GM21723 (cell line): ENCODE measurements around the gene TMEM215.
"Not testable (repeated sequence)": the region's sequence is repeated elsewhere in the genome, so short reads cannot be mapped to it uniquely, and the experiment has no call there.

Experiments
- ATAC-seq: cut with Tn5 transposase; IDR thresholded peaks from one replicate; pipeline ENCODE4 v1.9.1; 2021; ENCODE audit warnings: mild to moderate bottlenecking, moderate library complexity; ENCODE audit not compliant: unreplicated experiment

Gene TMEM215, protein sequence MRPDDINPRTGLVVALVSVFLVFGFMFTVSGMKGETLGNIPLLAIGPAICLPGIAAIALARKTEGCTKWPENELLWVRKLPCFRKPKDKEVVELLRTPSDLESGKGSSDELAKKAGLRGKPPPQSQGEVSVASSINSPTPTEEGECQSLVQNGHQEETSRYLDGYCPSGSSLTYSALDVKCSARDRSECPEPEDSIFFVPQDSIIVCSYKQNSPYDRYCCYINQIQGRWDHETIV

DNA sequence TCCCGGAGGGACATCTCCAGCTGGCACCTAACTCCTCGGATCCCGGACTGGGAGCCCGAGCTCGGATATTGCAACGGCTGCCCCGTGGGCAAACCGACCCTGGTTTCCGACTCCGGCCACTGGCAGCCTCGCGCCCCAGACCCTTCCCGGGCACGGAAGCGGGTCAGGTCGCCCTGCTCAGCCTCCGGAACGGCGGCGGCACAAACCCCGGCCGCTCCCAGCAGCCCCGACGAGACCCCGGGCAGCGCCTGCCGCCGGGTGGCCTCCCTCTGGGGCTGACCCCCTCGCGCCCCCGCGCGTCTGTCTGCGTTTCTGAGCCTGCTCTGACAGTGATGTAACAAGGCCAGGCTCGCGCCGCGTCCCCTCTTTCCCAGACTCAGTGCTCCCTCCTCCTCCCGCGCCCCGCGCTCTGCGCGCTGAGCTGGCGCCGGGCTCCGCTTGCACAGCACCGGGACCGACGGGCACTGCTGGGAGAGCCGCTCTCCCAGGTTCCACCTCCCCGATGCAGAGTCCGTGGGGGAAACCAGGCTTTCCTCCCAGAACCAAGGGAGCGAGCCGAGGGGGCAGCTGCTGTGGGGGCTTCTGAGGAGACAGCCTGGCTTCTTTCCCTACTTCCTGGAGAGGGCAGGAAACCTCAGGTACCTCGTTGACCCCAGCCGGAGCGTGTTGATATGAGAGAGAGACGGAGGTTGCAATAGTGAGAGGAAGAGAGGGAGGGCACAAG is at the start of gene TMEM215:
Gene TMEM215 (plus strand): TSS at position 373 of the 724 bp plus-strand sequence. CDS start 644 bp downstream, outside the sequence.
- no peak for ATAC-seq

DNA sequence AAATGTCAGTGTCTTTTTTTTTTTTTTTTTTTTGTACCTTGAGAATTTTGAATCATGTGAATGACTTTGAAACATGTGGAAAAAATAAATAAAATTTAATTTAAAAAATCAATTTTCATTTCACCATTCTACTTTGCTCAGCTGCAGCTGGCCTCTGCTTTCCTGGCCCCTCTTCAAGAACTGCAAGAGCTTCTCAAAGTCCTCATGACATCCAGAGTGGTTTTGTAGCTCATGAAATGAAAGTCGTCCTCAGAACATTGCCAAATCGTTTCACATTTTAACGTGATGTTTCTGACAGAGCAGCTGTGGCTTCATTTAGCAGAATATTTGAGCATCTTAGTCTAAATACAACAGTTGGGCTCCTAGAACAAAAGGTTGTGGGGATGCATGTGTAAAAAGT is 47.9 kb upstream of the TMEM215 start:
- ATAC-seq, result no peak

DNA sequence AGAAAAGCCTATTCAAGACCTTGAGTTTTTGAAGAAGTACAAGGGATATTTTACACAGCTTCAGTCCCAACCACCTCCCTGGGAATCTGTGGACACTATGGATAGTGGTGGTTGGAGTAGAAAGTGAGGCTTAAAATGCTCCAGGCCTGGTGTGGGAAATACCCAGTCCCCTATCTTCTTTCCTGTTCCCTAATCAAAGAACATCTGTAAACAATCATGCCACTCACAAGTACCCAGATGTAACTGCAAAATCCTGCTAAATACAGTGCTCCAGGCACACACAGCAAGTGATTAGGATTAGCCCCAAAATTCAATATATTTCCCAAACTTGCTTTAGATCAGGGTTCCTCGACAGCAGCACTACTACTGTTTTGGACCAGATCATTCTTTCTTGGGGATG is 46.0 kb upstream of the TMEM215 start:
- ATAC-seq, result no peak

DNA sequence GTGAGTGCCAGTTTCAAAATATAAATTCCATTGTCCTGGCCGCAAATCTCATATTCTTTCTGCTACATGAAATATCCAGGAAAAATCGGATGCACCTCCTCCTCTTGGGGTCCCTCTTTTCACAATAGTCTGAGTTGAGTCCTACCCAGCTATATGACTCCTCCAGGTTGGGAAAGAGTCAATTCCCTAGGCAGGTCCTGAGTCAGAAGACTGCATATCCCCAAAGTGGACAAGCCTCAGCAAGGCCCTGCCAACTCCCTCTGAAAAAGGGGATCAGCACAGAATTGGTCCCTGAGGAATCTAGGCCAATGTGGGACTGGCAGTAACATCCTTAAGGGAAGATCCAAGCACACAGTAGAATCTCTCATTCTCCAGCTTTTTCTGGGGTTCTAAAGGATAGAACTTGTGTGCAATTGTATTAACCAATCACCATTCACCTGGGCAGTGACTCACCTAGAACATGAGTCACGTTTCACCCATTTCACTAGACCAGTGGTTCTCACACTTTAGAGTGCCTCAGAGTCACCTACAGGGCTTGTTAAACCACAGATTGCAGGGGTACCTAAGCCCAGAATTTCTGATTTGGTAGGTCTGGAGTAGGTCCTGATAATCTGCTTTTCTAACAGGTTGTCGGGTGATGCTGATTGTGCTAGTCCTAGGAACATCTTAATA is 44.7 kb upstream of the TMEM215 start:
- no peak for ATAC-seq

DNA sequence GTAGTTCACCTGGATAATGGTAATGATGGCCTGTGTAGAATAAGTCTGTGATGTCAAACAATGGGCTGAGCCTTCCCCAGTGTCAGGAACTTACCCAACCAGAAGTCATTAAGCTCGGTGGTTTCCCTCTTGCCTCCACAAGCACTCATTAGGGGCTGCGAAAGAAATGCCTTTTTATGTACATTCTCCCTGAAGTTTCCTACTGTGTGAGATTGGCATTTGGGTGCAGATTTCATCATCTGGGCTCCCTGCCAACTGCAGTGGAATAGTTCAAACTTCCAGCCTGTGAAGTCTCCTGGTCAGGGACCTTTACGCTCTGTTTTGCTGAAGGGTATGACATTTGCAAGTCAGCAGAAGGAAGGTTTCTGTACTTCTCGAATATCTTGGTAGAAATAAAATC is 41.6 kb upstream of the TMEM215 start:
- ATAC-seq, result no peak

DNA sequence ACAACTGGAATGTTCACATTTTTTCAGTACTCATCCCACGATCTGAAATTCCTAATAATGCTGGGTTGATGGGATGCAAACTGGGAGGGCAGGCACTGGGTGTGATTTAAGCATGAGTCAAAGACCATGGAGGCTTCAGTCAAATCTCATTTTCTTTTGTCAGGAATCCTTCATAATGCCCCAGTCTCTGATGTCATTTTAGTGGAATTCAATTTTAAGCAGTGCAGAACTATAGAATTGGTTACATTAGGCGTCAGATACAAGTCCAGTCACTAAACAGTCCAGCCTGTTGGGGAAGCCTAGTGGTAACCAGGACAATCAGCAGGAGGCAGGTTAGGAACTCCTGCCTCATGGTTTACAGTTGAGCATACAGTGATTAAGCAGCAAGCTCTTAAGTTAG is 41.0 kb upstream of the TMEM215 start:
- no peak for ATAC-seq

DNA sequence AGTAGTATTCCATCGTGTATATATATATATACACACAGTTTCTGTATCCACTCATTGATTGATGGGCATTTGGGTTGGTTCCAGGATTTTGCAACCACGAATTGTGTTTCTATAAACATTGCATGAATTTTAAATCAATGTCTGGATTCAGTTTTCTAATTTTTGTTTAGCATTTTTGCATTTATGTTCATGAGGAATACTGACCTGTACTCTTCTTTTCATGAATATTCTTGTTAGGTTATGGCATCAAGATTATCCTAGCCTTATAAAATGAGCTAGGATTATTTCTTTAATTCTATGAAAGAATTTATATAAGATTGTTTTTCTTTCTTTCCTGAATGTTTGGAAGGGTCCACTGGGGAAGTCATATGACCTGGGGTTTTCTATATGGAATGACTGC is 35.3 kb upstream of the TMEM215 start:
- ATAC-seq, result no peak

DNA sequence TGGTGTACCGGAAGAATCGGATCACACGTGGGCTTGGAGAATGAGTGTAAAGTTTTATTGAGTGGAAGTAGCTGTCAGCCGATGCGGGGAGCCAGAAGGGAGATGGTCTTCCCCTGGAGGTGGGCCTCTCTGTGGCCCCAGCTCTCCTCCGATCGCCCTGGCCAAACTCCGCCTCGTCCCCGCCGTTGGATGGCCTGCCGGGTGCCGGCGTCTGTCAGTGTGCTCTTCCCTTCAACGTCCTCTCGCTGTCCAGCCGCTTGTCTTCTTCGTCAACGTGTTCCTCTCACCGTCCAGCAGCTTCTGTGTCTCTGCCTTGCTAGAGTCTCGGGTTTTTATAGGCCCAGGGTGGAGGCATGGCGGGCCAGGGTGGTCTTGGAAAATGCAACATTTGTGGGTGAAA is 27.6 kb upstream of the TMEM215 start:
- ATAC-seq, result no peak

DNA sequence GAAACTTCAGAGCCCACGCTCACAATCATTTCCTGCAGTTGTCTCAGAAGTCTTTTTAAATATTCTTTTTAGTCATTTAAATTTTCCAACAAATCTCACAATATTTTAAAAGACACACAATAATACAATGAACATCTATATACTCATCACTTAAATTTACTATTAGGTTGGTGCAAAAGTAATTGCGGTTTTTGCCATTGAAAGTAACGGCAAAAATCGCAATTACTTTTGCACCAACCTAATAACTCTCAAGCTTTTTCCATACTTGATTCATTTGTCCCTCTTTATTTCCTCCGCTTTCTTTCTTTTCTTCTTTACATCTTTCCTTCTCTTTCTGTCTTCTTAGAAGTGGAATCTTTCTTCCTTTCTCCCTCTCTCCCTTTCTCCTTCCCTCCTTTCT is 19.2 kb upstream of the TMEM215 start:
- no peak for ATAC-seq

DNA sequence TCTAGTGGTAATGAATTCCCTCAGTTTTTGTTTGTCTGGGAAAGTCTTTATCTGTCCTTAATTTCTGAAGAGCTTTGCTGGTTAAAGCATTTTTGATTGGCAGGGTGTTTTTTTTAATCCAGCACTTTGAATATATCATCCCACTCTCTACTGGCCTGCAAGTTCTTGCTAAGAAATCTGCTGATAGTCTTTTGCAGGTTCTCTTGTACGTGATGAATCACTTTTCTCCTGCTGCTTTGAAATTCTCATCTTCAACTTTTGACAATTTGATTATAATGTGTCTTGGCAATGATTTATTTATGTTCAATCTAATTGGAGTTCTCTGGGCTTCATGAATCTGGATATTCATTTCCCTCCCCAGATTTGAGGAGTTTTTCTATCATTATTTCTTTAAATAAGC is 8.1 kb upstream of the TMEM215 start:
- no peak for ATAC-seq

DNA sequence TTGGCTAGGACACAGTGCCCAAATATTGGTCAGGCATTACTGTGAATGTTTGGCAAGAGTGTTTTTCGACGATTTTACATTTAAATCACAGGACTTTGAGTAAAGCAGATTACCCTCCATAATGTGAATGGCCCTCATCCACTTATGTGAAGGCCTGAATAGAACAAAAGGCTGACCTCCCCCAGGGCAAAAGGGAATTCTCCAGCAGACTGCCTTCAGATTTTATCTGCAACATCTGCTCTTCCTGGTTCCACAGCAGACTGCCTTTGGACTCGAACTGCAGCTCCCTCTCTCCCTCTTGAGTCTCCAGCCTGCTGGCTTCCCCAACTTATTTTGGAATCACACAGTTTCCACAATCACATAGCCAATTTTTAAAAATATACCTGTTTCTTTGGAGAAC is 7.1 kb upstream of the TMEM215 start:
- no peak for ATAC-seq

DNA sequence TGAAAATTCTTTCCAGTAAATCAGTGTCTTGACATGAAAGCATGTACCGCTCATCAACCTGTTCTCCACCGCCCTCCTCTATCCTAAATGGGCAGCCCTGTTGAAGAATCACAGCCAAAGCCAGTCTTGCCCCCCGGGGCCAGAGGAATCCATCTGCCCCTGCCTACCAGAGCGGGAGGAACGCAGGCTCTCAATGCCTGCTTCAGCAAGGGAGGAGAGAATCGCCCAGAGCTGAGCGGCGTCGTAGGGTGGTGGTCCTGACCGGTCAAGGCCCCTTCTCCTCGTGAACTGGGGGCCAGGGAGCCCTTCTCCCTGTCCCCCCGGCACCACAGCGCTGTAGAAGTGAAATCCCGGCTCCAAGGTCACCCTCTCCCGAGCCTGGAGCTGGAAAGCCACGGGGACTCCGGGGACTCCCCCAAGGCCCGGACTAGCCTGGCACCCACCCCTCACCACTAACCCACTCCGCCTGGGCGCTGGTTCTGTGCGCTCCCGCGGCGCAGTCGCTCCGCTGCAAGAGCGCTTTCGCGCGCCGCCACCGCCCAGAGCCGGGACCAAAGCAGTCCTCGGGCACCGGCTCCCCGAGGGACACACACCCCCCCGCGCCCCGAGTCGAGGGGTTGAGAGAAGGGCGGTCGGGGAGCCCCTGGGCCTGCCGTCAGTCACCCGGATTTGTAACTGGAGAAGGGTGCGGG is 718 bp upstream of the TMEM215 start:
- no peak for ATAC-seq

DNA sequence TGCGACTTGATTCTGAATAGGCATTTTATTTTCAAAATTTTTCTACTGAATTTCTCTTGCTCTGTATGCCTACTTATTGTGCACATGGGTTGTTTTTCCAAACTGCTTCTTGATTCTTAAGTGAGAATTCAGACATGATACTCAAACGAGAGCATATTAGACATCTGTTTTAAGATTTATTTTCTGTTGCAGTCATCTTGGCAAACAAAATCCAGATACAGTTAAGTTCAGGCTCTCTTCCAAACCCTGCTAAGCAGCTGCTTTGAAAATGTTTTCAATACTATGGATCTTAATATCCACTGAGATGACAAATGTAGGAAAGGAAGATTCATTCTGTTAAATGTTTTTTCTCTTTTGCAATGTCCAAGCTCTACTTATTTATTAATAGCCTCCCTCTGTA is 4.5 kb downstream of the TMEM215 start:
- no peak for ATAC-seq

DNA sequence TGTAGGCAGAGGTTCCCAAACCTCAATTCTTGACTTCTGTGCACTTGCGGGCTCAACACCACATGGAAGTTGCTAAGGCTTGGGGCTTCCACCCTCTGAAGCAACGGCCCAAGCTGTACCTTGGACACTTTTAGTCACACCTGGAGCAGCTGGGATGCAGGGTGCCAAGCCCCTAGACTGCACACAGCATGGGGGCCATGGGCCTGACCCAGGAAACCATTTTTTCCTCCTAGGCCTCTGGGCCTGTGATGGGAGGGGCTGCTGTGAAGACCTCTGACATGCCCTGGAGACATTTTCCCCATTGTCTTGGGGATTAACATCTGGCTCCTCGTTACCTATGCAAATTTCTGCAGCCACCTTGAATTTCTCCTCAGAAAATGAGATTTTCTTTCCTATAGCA is 12.7 kb downstream of the TMEM215 start:
- ATAC-seq, result not testable (repeated sequence)

DNA sequence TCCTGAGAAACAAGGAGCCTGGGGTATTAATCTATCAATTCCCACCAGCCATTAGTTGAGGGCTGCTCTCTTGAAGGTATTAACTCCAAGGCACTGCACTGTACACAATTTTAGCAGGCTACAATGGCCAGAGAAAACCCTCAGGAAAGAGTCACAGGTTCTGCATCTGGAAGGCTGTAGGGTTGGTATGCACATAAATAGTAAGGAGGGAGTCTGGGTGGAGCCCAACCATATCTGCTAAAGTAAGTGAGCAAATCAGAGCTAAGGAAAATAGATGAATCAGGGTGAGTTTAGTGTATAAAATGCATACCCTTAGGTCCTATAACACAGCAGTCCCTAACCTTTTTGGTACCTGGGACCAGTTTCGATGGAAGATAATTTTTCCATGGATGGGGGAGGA is 18.2 kb downstream of the TMEM215 start:
- no peak for ATAC-seq

DNA sequence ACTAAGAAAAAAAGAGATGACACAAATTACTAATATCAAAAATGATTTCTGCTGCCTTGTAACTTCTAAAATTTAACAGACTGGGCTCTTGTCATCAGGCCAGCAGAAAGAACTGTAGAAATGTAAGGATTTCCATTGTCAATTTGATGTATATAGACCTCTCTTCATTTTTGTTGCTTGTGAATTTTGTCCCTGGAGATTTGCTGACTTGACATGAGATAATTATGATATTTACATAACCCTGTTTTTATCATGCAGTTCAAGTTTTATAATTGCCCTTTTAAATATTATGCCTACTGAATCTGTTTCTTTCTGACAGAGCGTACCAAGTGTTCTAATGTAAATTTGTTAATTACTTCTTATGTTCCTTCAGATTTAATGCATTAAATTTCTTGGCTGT is 23.9 kb downstream of the TMEM215 start:
- ATAC-seq, result no peak

DNA sequence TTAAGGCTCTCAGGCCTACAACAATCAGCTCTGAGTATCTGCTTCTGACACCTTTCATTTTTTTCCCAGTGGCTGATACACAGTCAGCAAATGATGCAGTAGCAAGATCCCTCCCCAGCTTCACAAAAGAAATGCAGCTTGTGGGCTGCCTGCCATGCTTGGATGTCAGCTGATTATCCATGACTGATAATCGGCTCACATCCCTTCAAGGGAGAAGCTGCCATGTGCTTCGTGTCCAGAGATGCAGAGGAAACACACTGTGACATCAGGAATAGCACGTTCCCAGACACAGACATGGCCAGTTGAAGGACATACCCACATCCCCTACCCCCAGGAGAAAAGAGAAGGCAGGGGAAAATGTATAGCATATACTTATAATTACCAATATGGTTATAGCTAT is 27.9 kb downstream of the TMEM215 start:
- no peak for ATAC-seq

DNA sequence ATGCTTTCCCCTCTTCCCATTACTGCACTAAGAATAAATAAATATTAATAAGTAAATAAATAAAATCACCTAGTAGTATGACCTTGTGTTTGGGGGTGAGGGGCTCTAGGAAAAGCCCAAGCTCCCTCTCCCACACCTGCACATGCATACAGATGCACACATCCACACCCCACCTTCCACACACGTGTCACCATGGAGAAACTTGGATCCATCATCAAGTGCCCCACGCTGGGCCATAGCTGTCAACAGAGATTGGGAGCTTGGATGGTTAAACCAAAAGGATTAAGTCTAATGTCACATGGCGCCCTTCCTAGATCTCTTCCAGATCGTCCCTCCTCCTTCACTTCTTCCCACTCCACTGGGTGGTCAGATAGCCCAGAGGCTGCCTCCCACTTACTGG is 37.0 kb downstream of the TMEM215 start:
- no peak for ATAC-seq

DNA sequence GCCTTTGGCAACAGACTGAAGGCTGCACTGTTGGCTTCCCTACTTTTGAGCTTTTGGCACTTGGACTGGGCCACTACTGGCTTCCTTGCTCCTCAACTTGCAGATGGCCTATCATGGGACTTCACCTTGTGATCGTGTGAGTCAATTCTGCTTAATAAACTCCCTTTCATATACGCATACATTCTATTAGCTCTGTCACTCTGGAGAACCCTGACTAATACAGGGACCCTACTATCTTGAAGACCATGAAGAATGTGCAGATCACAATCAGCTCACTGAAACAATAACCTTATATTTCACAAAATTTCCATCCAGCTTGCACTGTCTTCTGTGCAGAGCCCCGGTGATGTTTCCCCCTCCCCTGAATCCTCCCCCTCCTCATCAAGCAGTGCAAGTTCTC is 39.8 kb downstream of the TMEM215 start:
- no peak for ATAC-seq

DNA sequence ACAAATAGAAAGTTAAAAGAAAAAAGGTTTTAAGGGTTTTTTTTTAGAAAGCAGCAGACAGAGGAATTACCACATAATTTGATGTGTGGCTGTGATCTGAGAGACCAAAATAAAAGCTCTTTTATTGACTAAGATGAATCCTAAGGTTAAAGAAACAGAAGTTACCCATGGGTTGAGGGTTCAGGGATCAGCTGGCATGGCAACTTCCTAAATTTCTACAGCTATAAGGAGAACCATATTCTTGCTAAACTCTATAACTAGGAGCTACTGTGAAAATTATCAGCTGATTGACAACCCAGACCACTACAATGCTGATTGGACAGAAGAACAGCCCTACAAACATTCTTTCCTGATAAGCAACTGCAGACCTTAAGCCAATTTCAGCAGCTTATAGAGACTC is 40.2 kb downstream of the TMEM215 start:
- ATAC-seq, result no peak

DNA sequence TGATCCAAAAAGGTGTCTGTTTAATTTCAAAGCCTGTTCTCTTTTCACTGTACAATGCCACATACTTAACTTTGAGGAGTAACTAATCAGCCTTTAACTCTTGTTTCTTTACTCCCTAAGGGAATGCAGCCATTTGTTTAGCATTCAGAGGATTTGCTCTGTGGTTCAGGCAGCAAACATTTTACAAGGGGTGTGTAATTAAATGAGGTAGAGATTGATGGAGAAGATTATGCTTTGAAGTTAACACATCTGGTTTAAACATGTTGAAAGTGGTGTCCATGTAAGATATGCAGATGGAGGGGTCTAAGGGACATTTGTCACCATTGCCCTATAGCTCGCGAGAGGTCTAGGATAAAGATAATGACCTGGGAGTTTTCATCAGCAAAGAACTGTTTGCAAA is 41.9 kb downstream of the TMEM215 start:
- no peak for ATAC-seq

DNA sequence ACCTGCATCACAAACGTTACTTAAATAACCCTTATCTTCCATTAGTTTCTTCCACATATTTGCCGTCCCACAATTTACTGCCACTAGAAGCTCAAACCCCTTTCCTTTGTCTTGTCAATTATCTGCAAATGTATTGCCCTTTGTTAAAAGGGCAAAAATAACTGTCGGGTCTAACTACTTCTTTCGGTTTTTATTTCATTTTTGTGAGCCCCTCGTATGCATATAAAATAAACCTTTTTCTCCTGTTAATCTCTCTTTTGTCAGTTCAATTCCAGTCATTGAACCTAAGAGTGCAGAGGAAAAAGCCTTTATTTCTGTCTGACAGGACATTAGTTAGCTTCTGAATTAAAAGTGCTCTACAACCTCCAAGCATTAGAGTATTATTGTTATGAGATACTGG is 45.5 kb downstream of the TMEM215 start:
- ATAC-seq, result no peak
